Activated CD8-positive, alpha-beta memory T cell treated with anti-CD3 and anti-CD28 coated beads, Interleukin-2, amount 50 U/mL, for 48 hours (primary cell): Measurements from ENCODE around the gene EPX.
A peak's percentile ranks its signal among the peaks of the same experiment; 100 is the strongest.
"Not testable (repeated sequence)": the region's sequence is repeated elsewhere in the genome, so short reads cannot be mapped to it uniquely, and the experiment has no call there.

Source experiments
- DNase-seq: peaks from one replicate; pipeline ENCODE4 v3.0.0-alpha.2; 2020

Gene EPX

GRCh38 chr17:58192612-58193011, at the start of gene EPX:
Gene EPX, plus strand, starts transcription at chr17:58192726. Its CDS starts 121 bp downstream, at chr17:58192847.
- no peak for DNase-seq

- not testable (repeated sequence) for DNase-seq
Observed at GRCh38 chr17:58143335-58143734, 49.2 kb upstream of the EPX start.

- no peak for DNase-seq
Observed at GRCh38 chr17:58144801-58145200, 47.7 kb upstream of the EPX start.

- no peak for DNase-seq
Observed at GRCh38 chr17:58147930-58148434, 44.5 kb upstream of the EPX start, which contains the start of gene OR4D1. Gene OR4D1, plus strand, starts transcription at chr17:58148384. Its CDS starts 6,770 bp downstream, at chr17:58155154.

- no peak for DNase-seq
Observed at GRCh38 chr17:58148609-58149008, 43.9 kb upstream of the EPX start.

- DNase-seq = no peak
Observed at GRCh38 chr17:58150394-58150793, 42.1 kb upstream of the EPX start.

GRCh38 chr17:58153046-58153445, 39.5 kb upstream of the EPX start:
- peak; percentile 61 for DNase-seq

- DNase-seq = no peak
Observed at GRCh38 chr17:58153671-58154070, 38.9 kb upstream of the EPX start.

- peak; percentile 83 for DNase-seq
Observed at GRCh38 chr17:58156839-58157803, 35.4 kb upstream of the EPX start.

GRCh38 chr17:58158181-58158580, 34.3 kb upstream of the EPX start:
- DNase-seq = no peak

GRCh38 chr17:58161566-58161965, 31.0 kb upstream of the EPX start:
- no peak for DNase-seq

GRCh38 chr17:58165981-58166380, 26.5 kb upstream of the EPX start:
- DNase-seq = no peak

- DNase-seq = no peak
Observed at GRCh38 chr17:58166682-58167081, 25.8 kb upstream of the EPX start, which contains the start of gene OR4D2. Gene OR4D2, plus strand, starts transcription at chr17:58166982. Its CDS starts 2,674 bp downstream, at chr17:58169656.

GRCh38 chr17:58170622-58171021, 21.9 kb upstream of the EPX start:
- DNase-seq = no peak

- DNase-seq = no peak
Observed at GRCh38 chr17:58172369-58173071, 20.0 kb upstream of the EPX start.

- DNase-seq = no peak
Observed at GRCh38 chr17:58174871-58175270, 17.7 kb upstream of the EPX start.

GRCh38 chr17:58176200-58176599, 16.3 kb upstream of the EPX start:
- DNase-seq = no peak

GRCh38 chr17:58181796-58182195, 10.7 kb upstream of the EPX start:
- DNase-seq = no peak

- DNase-seq = no peak
Observed at GRCh38 chr17:58183514-58183913, 9.0 kb upstream of the EPX start.

GRCh38 chr17:58184308-58184985, 8.1 kb upstream of the EPX start:
- DNase-seq = no peak

GRCh38 chr17:58184986-58185761, 7.4 kb upstream of the EPX start:
- no peak for DNase-seq

GRCh38 chr17:58186591-58186990, 5.9 kb upstream of the EPX start:
- DNase-seq = no peak
